HepG2 (cell line): ENCODE results near the gene BPIFB2. TPM values are rescaled to one million over a fixed set of nuclear protein-coding genes. Genes with fewer than 3 reads are reported as not detected.

ENCODE experiments used
- CAMTA2 ChIP-seq: sonication (generic); formaldehyde crosslinking; IDR thresholded peaks from 2 replicates; pipeline ENCODE4 v1.4.0; 2020; ENCODE audit warnings: mild to moderate bottlenecking, missing genetic modification reagents, borderline replicate concordance
- CENPT ChIP-seq: sonication (generic); formaldehyde crosslinking; IDR thresholded peaks from 2 replicates; pipeline ENCODE4 v1.8.0; 2022; ENCODE audit warnings: low read depth, mild to moderate bottlenecking, moderate library complexity, missing genetic modification reagents
- FOXO1 ChIP-seq: sonication (generic); formaldehyde crosslinking; IDR thresholded peaks from 2 replicates; pipeline ENCODE4 v1.4.0; 2020; ENCODE audit warnings: missing genetic modification reagents
- GATA4 ChIP-seq: sonication (generic); IDR thresholded peaks from 2 replicates; pipeline ENCODE4 v1.6.1; 2016; ENCODE audit warnings: antibody characterized with exemption, low read depth, borderline replicate concordance
- GMEB1 ChIP-seq: sonication (generic); formaldehyde crosslinking; IDR thresholded peaks from 2 replicates; pipeline ENCODE4 v1.5.1; 2020; ENCODE audit warnings: missing genetic modification reagents, mild to moderate bottlenecking, borderline replicate concordance
- HOXA7 ChIP-seq: sonication (generic); formaldehyde crosslinking; IDR thresholded peaks from 2 replicates; pipeline ENCODE4 v1.8.1; 2022; ENCODE audit warnings: mild to moderate bottlenecking, missing genetic modification reagents, moderate library complexity
- HOXD1 ChIP-seq: sonication (generic); formaldehyde crosslinking; IDR thresholded peaks from 2 replicates; pipeline ENCODE4 v1.5.0; 2020; ENCODE audit warnings: missing genetic modification reagents
- KLF6 ChIP-seq: IDR thresholded peaks from 2 replicates; pipeline ENCODE4 v1.8.0; 2016; ENCODE audit warnings: missing biosample characterization, missing genetic modification reagents
- MXI1 ChIP-seq: IDR thresholded peaks from 3 replicates; pipeline ENCODE4 v1.6.1; 2012; ENCODE audit warnings: low read depth, low read length, inconsistent platforms, borderline replicate concordance
- NFE2L2 ChIP-seq: fragments of 150-350 bp; IDR thresholded peaks from 2 replicates; pipeline ENCODE4 v1.6.1; 2014; ENCODE audit warnings: low read length
- RBAK ChIP-seq: sonication (generic); formaldehyde crosslinking; IDR thresholded peaks from 2 replicates; pipeline ENCODE4 v1.5.1; 2020; ENCODE audit warnings: mild to moderate bottlenecking, missing genetic modification reagents
- RCOR2 ChIP-seq: IDR thresholded peaks from 2 replicates; pipeline ENCODE4 v1.6.1; 2016; ENCODE audit warnings: missing biosample characterization, missing genetic modification reagents
- SATB2 ChIP-seq: sonication (generic); formaldehyde crosslinking; IDR thresholded peaks from 2 replicates; pipeline ENCODE4 v1.5.0; 2020; ENCODE audit warnings: missing genetic modification reagents
- SMYD3 ChIP-seq: sonication (generic); formaldehyde crosslinking; IDR thresholded peaks from 2 replicates; pipeline ENCODE4 v1.8.1; 2023; ENCODE audit warnings: mild to moderate bottlenecking, missing genetic modification reagents
- STAT5B ChIP-seq: sonication (generic); formaldehyde crosslinking; IDR thresholded peaks from 2 replicates; pipeline ENCODE4 v1.4.0; 2020; ENCODE audit warnings: missing genetic modification reagents
- ZBTB3 ChIP-seq: sonication (generic); formaldehyde crosslinking; IDR thresholded peaks from 2 replicates; pipeline ENCODE4 v1.4.0; 2020; ENCODE audit warnings: low read depth, mild to moderate bottlenecking, moderate library complexity, missing genetic modification reagents, borderline replicate concordance
- ZBTB33 ChIP-seq: sonication (generic); formaldehyde crosslinking; IDR thresholded peaks from 2 replicates; pipeline ENCODE4 v1.4.0; 2020; ENCODE audit warnings: missing genetic modification reagents
- ZBTB8A ChIP-seq: sonication (generic); formaldehyde crosslinking; IDR thresholded peaks from 2 replicates; pipeline ENCODE4 v1.4.0; 2020; ENCODE audit warnings: mild to moderate bottlenecking, low read depth, missing genetic modification reagents, borderline replicate concordance
- ZFP36L2 ChIP-seq: sonication (generic); formaldehyde crosslinking; IDR thresholded peaks from 2 replicates; pipeline ENCODE4 v1.4.0; 2020; ENCODE audit warnings: missing genetic modification reagents
- ZNF329 ChIP-seq: sonication (generic); formaldehyde crosslinking; IDR thresholded peaks from 2 replicates; pipeline ENCODE4 v1.9.0; 2021; ENCODE audit warnings: low read depth, mild to moderate bottlenecking, missing genetic modification reagents
- ZNF382 ChIP-seq: sonication (generic); formaldehyde crosslinking; IDR thresholded peaks from 2 replicates; pipeline ENCODE4 v1.5.0; 2020; ENCODE audit warnings: missing genetic modification reagents, mild to moderate bottlenecking, borderline replicate concordance
- ZNF674 ChIP-seq: sonication (generic); formaldehyde crosslinking; IDR thresholded peaks from 2 replicates; pipeline ENCODE4 v1.5.0; 2020; ENCODE audit warnings: low read depth, mild to moderate bottlenecking, missing genetic modification reagents
- ZNF768 ChIP-seq: sonication (generic); formaldehyde crosslinking; IDR thresholded peaks from 2 replicates; pipeline ENCODE4 v1.4.0; 2020; ENCODE audit warnings: missing genetic modification reagents
- ZNF816 ChIP-seq: sonication (generic); formaldehyde crosslinking; IDR thresholded peaks from 2 replicates; pipeline ENCODE4 v1.8.0; 2022; ENCODE audit warnings: missing genetic modification reagents, mild to moderate bottlenecking, borderline replicate concordance
- ZNF878 ChIP-seq: sonication (generic); formaldehyde crosslinking; IDR thresholded peaks from 2 replicates; pipeline ENCODE4 v1.8.1; 2023; ENCODE audit warnings: mild to moderate bottlenecking, missing genetic modification reagents, moderate library complexity
- polyA plus RNA-seq, 8 experiments: library from polyadenylated mRNA; depleted of rRNA in 3 of 8; stranded (reverse) in 7 of 8; unstranded in 1 of 8; fragments of >200 nt; fragmentation: Illumina TruSeq in 4 of 8; extraction: Trizol in 4 of 8; gene quantifications; 2 replicates each; pipeline versions ENCODE4 v1.2.1 to v1.2.3, GENCODE V29; 2011 to 2016; ENCODE audit warnings: low read depth in 4 of 8, missing spikeins in 1 of 8, mixed read lengths in 1 of 8; ENCODE audit not compliant: insufficient read depth in 1 of 8
- total RNA-seq, 5 experiments: library from RNA; depleted of rRNA; stranded (reverse); fragments of >200 nt; fragmentation: Illumina TruSeq; extraction: Trizol; gene quantifications; 2 replicates each; pipeline ENCODE4 v1.2.3, GENCODE V29; 2016; ENCODE audit warnings: low read depth in 1 of 5
- TF ChIP-seq, protein P1 (sequence below): sonication (generic); formaldehyde crosslinking; IDR thresholded peaks from 2 replicates; pipeline ENCODE4 v1.9.0; 2021; ENCODE audit warnings: missing genetic modification reagents, mild to moderate bottlenecking, borderline replicate concordance

Gene BPIFB2
- total and polyA plus RNA-seq, 2 of the 13 experiments (the other 11 are each of a cell fraction or from before 2014, with no cell fraction given) = 54.5 to 902 TPM

DNA sequence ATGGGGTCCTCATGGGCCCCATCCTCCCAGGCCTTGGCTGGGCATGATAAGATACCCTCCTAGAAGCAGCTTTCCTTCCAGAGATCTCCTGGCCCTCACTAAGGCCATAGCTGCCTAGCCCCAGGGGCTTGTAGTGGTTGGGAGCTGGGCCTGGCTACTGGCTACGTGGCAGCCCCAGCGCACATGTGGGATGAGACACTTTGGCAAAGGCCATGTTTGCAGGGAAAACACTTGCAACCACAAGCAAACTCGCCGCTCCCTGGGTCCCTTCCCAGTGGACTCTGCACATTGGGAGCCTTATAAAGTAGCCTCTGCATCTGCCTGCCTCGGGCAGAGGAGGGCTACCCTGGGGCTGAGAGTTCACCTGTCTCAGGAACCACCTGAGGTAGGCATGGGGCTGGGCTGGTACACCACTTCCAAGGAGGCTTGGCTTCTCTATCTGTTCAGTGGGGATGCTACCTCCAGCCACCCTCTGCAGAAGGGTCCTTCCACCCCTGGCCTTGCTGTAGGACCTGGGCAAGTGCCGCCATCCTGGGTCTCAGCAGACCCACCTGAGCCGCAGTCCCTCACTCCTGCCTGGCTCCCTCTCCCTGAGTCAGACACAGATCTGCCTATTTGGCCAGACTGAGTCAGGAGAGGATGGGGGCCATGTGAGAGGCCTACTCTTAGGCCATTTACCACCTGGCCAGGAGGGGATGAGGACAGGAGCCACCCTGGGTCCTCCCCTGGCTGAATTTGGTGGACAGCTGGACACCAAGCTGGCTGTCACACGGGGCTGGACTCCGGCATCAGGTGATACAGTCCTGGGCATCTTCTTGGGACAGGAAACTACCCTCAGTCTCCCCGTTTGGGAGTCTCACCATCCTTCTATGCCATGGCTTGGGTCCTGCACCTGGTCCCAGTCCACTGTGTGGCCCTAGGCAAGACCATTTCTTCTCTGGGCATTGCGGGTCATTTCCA is at the start of gene BPIFB2 (continued):
- TF ChIP-seq HOXA7 (CRISPR knock-in tag) (no peak), CAMTA2 (CRISPR knock-in tag) (peak; percentile 90; the same call in 1 of the 2 replicates), ZNF768 (CRISPR knock-in tag) (peak; percentile 3; the same call in 1 of the 2 replicates), GMEB1 (peak; percentile 73), ZBTB33 (CRISPR knock-in tag) (peak; percentile 61), ZNF329 (CRISPR knock-in tag) (no peak), ZBTB8A (CRISPR knock-in tag) (no peak), ZNF674 (CRISPR knock-in tag) (peak; percentile 97; the same call in 1 of the 2 replicates), NFE2L2 (no peak), ZNF382 (CRISPR knock-in tag) (no peak), ZNF816 (CRISPR knock-in tag) (peak; percentile 91; the same call in 1 of the 2 replicates), ZBTB3 (peak; percentile 93), CENPT (CRISPR knock-in tag) (peak; percentile 93; the same call in 1 of the 2 replicates), RBAK (CRISPR knock-in tag) (peak; percentile 40; the same call in 1 of the 2 replicates), HOXD1 (peak; percentile 93), MXI1 (peak; percentile 76; the same call in 2 of the 3 replicates), SMYD3 (CRISPR knock-in tag) (peak; percentile 86; the same call in 1 of the 2 replicates), ZNF878 (peak; percentile 86), STAT5B (CRISPR knock-in tag) (no peak), FOXO1 (CRISPR knock-in tag) (peak; percentile 91), GATA4 (peak; percentile 89; the same call in 1 of the 2 replicates), SATB2 (CRISPR knock-in tag) (peak; percentile 22; the same call in 1 of the 2 replicates), RCOR2 (CRISPR knock-in tag) (peak; percentile 84), ZFP36L2 (CRISPR knock-in tag) (no peak; the same call in 1 of the 2 replicates), KLF6 (CRISPR knock-in tag) (peak; percentile 52; the same call in 1 of the 2 replicates)
- TF ChIP-seq, protein P1, sequence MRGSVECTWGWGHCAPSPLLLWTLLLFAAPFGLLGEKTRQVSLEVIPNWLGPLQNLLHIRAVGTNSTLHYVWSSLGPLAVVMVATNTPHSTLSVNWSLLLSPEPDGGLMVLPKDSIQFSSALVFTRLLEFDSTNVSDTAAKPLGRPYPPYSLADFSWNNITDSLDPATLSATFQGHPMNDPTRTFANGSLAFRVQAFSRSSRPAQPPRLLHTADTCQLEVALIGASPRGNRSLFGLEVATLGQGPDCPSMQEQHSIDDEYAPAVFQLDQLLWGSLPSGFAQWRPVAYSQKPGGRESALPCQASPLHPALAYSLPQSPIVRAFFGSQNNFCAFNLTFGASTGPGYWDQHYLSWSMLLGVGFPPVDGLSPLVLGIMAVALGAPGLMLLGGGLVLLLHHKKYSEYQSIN = no peak
